Activated naive CD4-positive, alpha-beta T cell treated with anti-CD3 and anti-CD28 coated beads, Interleukin-2, amount 50 U/mL, for 72 hours (primary cell): Measurements from ENCODE around the gene NUTF2. TPM values are rescaled to one million over a fixed set of nuclear protein-coding genes. Genes with fewer than 3 reads are reported as not detected.

Source experiments
- ATAC-seq, 2 donors: fragments of 150-1000 bp; cut with Tn5 transposase; 2 replicates each; pipeline ENCODE4 v1.10.0; 2021; ENCODE audit warnings: mild to moderate bottlenecking in 2 of 2, moderate library complexity in 2 of 2
- DNase-seq, 2 donors: peaks; one replicate each; pipeline ENCODE4 v3.0.0; 2021 to 2022; ENCODE audit warnings: low spot score in 2 of 2
- H3K27ac Mint-ChIP-seq, 2 donors: one replicate each; pipeline ENCODE4 v1.8.0; 2022; ENCODE audit warnings: mild to moderate bottlenecking in 2 of 2, mixed read lengths in 2 of 2
- H3K36me3 Mint-ChIP-seq, 2 donors: one replicate each; pipeline ENCODE4 v1.8.0; 2022; ENCODE audit warnings: mixed read lengths in 2 of 2
- H3K9me3 Mint-ChIP-seq, 2 donors: one replicate each; pipeline ENCODE4 v1.8.0; 2022; ENCODE audit warnings: mixed read lengths in 2 of 2
- total RNA-seq, 2 donors: library from RNA; stranded (reverse); gene quantifications; one replicate each; pipeline ENCODE4 v1.2.3, GENCODE V29; 2022

Gene NUTF2
- total RNA-seq, 2 donors from 2014 or later: 111 to 160 TPM

GRCh38 chr16:67917140-67917851, 70.6 kb downstream of the NUTF2 start:
- no peak for DNase-seq
- Mint-ChIP-seq H3K36me3 (no peaks in the 10 kb centered on the region), H3K27ac (peak overlapping the region; percentile 93 to 94), H3K9me3 (no peaks in the 10 kb centered on the region)
- peak in 1 of 2 donors; percentile 20 for ATAC-seq

GRCh38 chr16:67917852-67918236, 71.1 kb downstream of the NUTF2 start:
- H3K27ac Mint-ChIP-seq: peak overlapping the region; percentile 93 to 94
- DNase-seq (peak in 1 of 2 donors; percentile 51), ATAC-seq (peak; percentile 100)
- H3K36me3 Mint-ChIP-seq: no peaks in the 10 kb centered on the region
- H3K9me3 Mint-ChIP-seq: no peaks in the 10 kb centered on the region

- Mint-ChIP-seq H3K9me3 (no peaks in the 10 kb centered on the region), H3K36me3 (no peaks in the 10 kb centered on the region), H3K27ac (peak overlapping the region in 1 of 2 donors; percentile 93)
- DNase-seq (no peak), ATAC-seq (no peak)
These were observed 73.0 kb downstream of the NUTF2 start for GRCh38 chr16:67919622-67920221.

Other genes starting within 250 kb of the NUTF2 start
- 100 to 1,000 TPM; 133 to 180 TPM for gene CARMIL2, start 201.8 kb upstream of the NUTF2 start, total RNA-seq
- gene ACD, start 186.7 kb upstream of the NUTF2 start, total RNA-seq: 10 to 100 TPM; 54.0 to 58.0 TPM
- 10 to 100 TPM; 10.8 to 17.6 TPM for gene PARD6A, start 186.0 kb upstream of the NUTF2 start, total RNA-seq
- 10 to 100 TPM in 1 of 2 donors, 1 to 10 TPM in 1; 2.4 to 11.0 TPM for gene ENKD1, start 180.2 kb upstream of the NUTF2 start, total RNA-seq
- gene C16orf86, start 180.1 kb upstream of the NUTF2 start, total RNA-seq: 1 to 10 TPM; 2.0 to 2.1 TPM
- 10 to 100 TPM; 10.9 to 12.9 TPM for gene GFOD2, start 127.6 kb upstream of the NUTF2 start, total RNA-seq
- 10 to 100 TPM; 18.3 to 21.2 TPM for gene RANBP10, start 40.4 kb upstream of the NUTF2 start, total RNA-seq
- under 1 TPM in 1 of 2 donors, not detected in 1; 0.35 TPM for gene TSNAXIP1, start 40.0 kb upstream of the NUTF2 start, total RNA-seq
- gene THAP11, start 4.6 kb upstream of the NUTF2 start, total RNA-seq: 10 to 100 TPM; 26.9 to 43.2 TPM
- 10 to 100 TPM; 49.5 to 86.4 TPM for gene CENPT, start 760 bp downstream of the NUTF2 start, total RNA-seq
- 100 to 1,000 TPM; 108 to 117 TPM for gene EDC4, start 26.1 kb downstream of the NUTF2 start, total RNA-seq
- under 1 TPM in 1 of 2 donors, not detected in 1; 0.78 TPM for gene NRN1L, start 38.0 kb downstream of the NUTF2 start, total RNA-seq
- gene PSKH1, start 46.3 kb downstream of the NUTF2 start, total RNA-seq: 10 to 100 TPM in 1 of 2 donors, 1 to 10 TPM in 1; 3.5 to 11.6 TPM
- gene CTRL, start 84.9 kb downstream of the NUTF2 start, total RNA-seq: 1 to 10 TPM; 1.8 to 3.8 TPM
- gene PSMB10, start 89.9 kb downstream of the NUTF2 start, total RNA-seq: 100 to 1,000 TPM; 156 to 215 TPM
- 10 to 100 TPM; 15.7 to 32.5 TPM for gene LCAT, start 97.2 kb downstream of the NUTF2 start, total RNA-seq
- 10 to 100 TPM; 37.2 to 64.0 TPM for gene SLC12A4, start 121.7 kb downstream of the NUTF2 start, total RNA-seq
- under 1 TPM; 0.19 to 0.23 TPM for gene DPEP3, start 133.6 kb downstream of the NUTF2 start, total RNA-seq
- 1 to 10 TPM; 2.5 to 6.3 TPM for gene DPEP2, start 152.6 kb downstream of the NUTF2 start, total RNA-seq
- not detected for gene DPEP2NB, start 169.0 kb downstream of the NUTF2 start, total RNA-seq
- gene DDX28, start 176.3 kb downstream of the NUTF2 start, total RNA-seq: 10 to 100 TPM in 1 of 2 donors, 1 to 10 TPM in 1; 7.7 to 15.6 TPM
- gene DUS2, start 176.4 kb downstream of the NUTF2 start, total RNA-seq: 10 to 100 TPM; 21.2 to 35.5 TPM
- 10 to 100 TPM; 64.2 to 90.1 TPM for gene NFATC3, start 238.4 kb downstream of the NUTF2 start, total RNA-seq